AG04450 (cell line): ENCODE results near the gene LRRC8D. TPM values are rescaled to one million over a fixed set of nuclear protein-coding genes. Genes with fewer than 3 reads are reported as not detected.
A peak's percentile ranks its signal among the peaks of the same experiment; 100 is the strongest.

Source experiments
- CTCF ChIA-PET: fragments of 300-600, 350-600 bp; formaldehyde crosslinking; extraction: SDS; loops from one replicate; lab custom pipeline; 2022; ENCODE audit warnings: antibody characterized with exemption, inconsistent platforms; lab: Charles Lee
- POLR2A ChIA-PET: fragments of 350-600 bp; formaldehyde crosslinking; extraction: SDS; loops from one replicate; lab custom pipeline; 2021; ENCODE audit warnings: antibody characterized with exemption, inconsistent platforms; lab: Yijun Ruan, JAX
- DNase-seq: peaks from one replicate; pipeline ENCODE4 v3.0.0-alpha.2; 2011; ENCODE audit warnings: low read depth, low spot score
- H3K27ac ChIP-seq: one replicate; pipeline ENCODE4 v1.5.1; 2012; ENCODE audit warnings: low read depth, low read length, control low read depth
- H3K27me3 ChIP-seq: one replicate; pipeline ENCODE4 v1.6.0; 2012; ENCODE audit warnings: low read length; ENCODE audit not compliant: control insufficient read depth, insufficient read depth
- H3K4me3 ChIP-seq: 2 replicates; pipeline ENCODE4 v1.5.1; 2011; ENCODE audit warnings: mild to moderate bottlenecking, low read depth, low read length, control low read depth
- H3K9me3 ChIP-seq: 2 replicates; pipeline ENCODE4 v1.5.1; 2012; ENCODE audit warnings: low read length; ENCODE audit not compliant: control insufficient read depth, insufficient read depth
- polyA plus RNA-seq: library from polyadenylated mRNA; depleted of rRNA; stranded (reverse); fragments of >200 nt; gene quantifications from 2 replicates; pipeline ENCODE4 v1.2.3, GENCODE V29; 2011
- TF ChIP-seq, protein P1 (sequence below): IDR thresholded peaks from 2 replicates; pipeline ENCODE4 v1.5.1; 2011; ENCODE audit warnings: low read depth, low read length, control low read depth, inconsistent platforms

The LRRC8D gene
- polyA plus RNA-seq, 1 experiment: 48.7 TPM

DNA sequence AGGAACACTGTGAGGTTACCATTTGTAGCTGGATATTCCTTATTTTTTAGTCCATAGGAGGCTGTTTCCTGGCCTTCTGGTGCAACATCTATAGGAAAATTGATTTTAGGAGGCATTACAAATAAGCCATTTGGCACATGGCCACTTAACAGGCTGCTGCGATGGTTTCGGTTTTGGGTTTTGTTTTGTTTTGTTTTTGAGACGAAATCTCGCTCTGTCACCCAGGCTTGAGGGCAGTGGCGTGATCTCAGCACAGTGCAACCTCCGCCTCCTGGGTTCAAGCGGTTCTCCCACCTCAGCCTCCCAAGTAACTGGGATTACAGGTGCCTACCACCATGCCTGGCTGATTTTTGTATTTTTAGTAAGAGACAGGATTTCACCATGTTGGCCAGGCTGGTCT is 20.1 kb upstream of the LRRC8D start:
- no peak for DNase-seq
- H3K9me3 ChIP-seq: no peaks in the 10 kb centered on the region
- no peak overlapping the region for H3K27ac ChIP-seq
- POLR2A ChIA-PET: no interaction called here
- H3K27me3 ChIP-seq: no peaks in the 10 kb centered on the region
- CTCF ChIA-PET: interaction anchor here (1.8 to 5.1 kb wide), 2 partner anchors 188 to 317 kb away, joined by 4 to 76 read pairs; no protein-coding TSS in a partner anchor
- TF ChIP-seq, protein P1, sequence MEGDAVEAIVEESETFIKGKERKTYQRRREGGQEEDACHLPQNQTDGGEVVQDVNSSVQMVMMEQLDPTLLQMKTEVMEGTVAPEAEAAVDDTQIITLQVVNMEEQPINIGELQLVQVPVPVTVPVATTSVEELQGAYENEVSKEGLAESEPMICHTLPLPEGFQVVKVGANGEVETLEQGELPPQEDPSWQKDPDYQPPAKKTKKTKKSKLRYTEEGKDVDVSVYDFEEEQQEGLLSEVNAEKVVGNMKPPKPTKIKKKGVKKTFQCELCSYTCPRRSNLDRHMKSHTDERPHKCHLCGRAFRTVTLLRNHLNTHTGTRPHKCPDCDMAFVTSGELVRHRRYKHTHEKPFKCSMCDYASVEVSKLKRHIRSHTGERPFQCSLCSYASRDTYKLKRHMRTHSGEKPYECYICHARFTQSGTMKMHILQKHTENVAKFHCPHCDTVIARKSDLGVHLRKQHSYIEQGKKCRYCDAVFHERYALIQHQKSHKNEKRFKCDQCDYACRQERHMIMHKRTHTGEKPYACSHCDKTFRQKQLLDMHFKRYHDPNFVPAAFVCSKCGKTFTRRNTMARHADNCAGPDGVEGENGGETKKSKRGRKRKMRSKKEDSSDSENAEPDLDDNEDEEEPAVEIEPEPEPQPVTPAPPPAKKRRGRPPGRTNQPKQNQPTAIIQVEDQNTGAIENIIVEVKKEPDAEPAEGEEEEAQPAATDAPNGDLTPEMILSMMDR: no peak
- H3K4me3 ChIP-seq: no peak overlapping the region

DNA sequence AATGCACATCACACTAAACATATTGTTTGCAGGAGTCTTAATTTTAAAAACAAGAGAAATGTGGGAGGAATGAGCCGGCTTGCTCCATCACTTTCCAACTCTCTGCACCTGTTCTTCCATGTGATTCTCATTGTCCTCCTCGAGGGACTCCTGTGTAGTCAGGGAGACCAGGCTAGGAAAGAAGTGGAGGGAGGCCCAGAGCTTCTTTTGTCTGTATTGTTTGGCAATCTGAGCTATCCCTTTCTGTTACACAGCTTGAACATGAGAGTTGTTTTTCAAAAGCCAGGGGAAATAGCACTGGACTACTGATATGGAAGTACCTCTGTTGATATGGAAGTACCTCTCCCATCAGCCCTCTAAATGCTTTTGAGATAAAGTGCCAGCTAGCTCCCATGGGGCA is 18.8 kb upstream of the LRRC8D start:
- H3K4me3 ChIP-seq: no peak overlapping the region
- no peaks in the 10 kb centered on the region for H3K9me3 ChIP-seq
- no peaks in the 10 kb centered on the region for H3K27me3 ChIP-seq
- no peak overlapping the region for H3K27ac ChIP-seq
- CTCF ChIA-PET: interaction anchor here (0.6 to 5.1 kb wide), 4 partner anchors 9 to 318 kb away, joined by 3 to 76 read pairs (median 4); no protein-coding TSS in a partner anchor
- POLR2A ChIA-PET: no interaction called here
- DNase-seq: no peak
- TF ChIP-seq, protein P1: no peak

DNA sequence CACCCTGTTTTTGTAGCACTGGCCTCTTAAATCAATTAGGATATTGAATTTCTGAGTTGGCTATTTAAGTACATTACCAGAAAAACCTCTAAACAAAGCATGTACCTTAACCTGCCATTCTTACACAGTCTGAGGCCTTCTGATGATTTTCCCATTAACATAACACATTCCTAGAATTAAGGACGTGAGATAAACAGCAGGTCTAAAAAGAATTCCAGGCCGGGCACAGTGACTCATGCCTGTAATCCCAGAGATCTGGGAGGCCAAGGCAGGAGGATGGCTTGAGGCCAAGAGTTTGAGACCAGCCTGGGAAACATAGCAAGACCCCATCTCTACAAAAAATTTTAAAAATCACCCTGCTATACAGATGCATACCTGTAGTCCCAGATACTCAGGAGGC is 18.0 kb upstream of the LRRC8D start:
- Histone ChIP-seq H3K4me3 (no peak overlapping the region), H3K27me3 (no peaks in the 10 kb centered on the region), H3K9me3 (no peaks in the 10 kb centered on the region), H3K27ac (no peak overlapping the region)
- TF ChIP-seq, protein P1: no peak
- POLR2A ChIA-PET: no interaction called here
- no peak for DNase-seq
- CTCF ChIA-PET: interaction anchor here (0.6 to 5.1 kb wide), 5 partner anchors 31 to 319 kb away, joined by 3 to 76 read pairs (median 4); no protein-coding TSS in a partner anchor

DNA sequence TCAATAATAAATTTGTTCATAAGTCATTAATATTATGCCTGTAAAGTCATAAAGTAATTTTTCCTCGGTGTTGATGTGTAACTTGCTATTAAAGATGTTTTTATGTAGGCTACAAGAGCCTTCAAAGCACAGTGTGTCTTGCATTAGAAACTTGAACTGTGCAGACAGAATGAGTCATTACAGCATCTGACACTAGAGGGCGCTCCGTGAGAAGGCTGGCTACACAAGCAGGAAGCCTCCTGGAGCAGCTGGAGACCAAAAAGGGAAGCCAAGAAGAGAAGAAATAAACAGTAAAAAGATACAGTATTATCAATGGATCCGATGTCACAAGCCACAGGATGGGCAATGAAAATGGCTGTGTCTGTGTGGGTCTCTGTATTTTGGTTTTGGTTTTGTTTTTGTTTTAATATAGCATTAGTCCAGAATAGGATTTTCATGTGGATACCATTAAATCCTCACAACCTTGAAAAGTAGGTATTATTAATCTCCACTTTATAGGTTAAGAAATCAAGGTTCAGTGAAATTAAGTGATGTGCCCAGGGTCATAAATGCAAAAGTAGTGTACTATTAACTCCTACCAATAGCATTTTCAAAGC is 16.1 kb upstream of the LRRC8D start:
- Histone ChIP-seq H3K27me3 (no peaks in the 10 kb centered on the region), H3K27ac (no peak overlapping the region), H3K9me3 (no peaks in the 10 kb centered on the region), H3K4me3 (no peak overlapping the region)
- CTCF ChIA-PET: interaction anchor here (0.6 to 5.1 kb wide), 19 partner anchors 8 to 214 kb away, joined by 3 to 76 read pairs (median 3); no protein-coding TSS in a partner anchor
- TF ChIP-seq, protein P1: peak; percentile 96
- POLR2A ChIA-PET: interaction anchor here (0.9 kb wide), 1 partner anchor 170 kb away, joined by 4 read pairs; no protein-coding TSS in a partner anchor
- DNase-seq: peak; percentile 78

DNA sequence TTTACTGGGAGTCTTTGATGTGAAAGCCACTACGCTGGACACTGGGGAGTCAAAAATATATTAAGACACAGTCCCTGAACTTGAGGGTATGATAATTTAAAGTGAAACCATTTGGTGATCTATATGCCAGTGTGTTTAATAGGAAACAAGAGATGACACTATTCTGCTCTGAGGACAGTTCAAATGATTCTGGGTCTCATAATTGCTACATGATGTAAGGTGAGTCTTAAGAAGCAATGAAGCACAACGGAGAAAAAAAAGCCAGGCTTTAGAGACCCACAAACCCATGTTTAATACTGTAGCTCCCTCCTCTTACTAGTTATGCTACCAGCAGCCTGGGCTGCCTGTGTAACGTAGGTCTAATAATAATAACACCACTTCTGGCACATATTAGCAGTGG is 14.2 kb upstream of the LRRC8D start:
- TF ChIP-seq, protein P1: no peak
- no peak for DNase-seq
- Histone ChIP-seq H3K9me3 (no peaks in the 10 kb centered on the region), H3K27me3 (no peaks in the 10 kb centered on the region), H3K4me3 (no peak overlapping the region), H3K27ac (no peak overlapping the region)
- POLR2A ChIA-PET: no interaction called here
- CTCF ChIA-PET: interaction anchor here (1.1 kb wide), 1 partner anchor 181 kb away, joined by 6 read pairs; no protein-coding TSS in a partner anchor
